DOHH2 (cell line): ENCODE results near the gene APLF.
"Not testable (repeated sequence)": the region's sequence is repeated elsewhere in the genome, so short reads cannot be mapped to it uniquely, and the experiment has no call there.

Experiments
- H3F3A ChIP-seq: fragments of 200-600 bp; sonication (generic), shearing (Covaris generic); 2 replicates; pipeline ENCODE4 v1.6.0; 2016; ENCODE audit warnings: antibody characterized with exemption, mild to moderate bottlenecking; ENCODE audit not compliant: control insufficient read depth, insufficient read depth
- H3K27ac ChIP-seq: fragments of 200-600 bp; sonication (generic); 2 replicates; pipeline ENCODE4 v1.5.1; 2014; ENCODE audit warnings: low read depth, mild to moderate bottlenecking, low read length, moderate library complexity
- H3K27me3 ChIP-seq: fragments of 200-600 bp; sonication (generic); 2 replicates; pipeline ENCODE4 v1.6.1; 2014; ENCODE audit warnings: mild to moderate bottlenecking, low read length, mixed read lengths; ENCODE audit not compliant: control insufficient read depth
- H3K36me3 ChIP-seq: fragments of 200-600 bp; sonication (generic); 2 replicates; pipeline ENCODE4 v1.6.1; 2014; ENCODE audit warnings: mild to moderate bottlenecking, low read length, moderate library complexity, mixed read lengths; ENCODE audit not compliant: control insufficient read depth
- H3K4me1 ChIP-seq: fragments of 200-600 bp; sonication (generic); 2 replicates; pipeline ENCODE4 v1.6.1; 2014; ENCODE audit warnings: mild to moderate bottlenecking, low read length, mixed read lengths; ENCODE audit not compliant: control insufficient read depth
- H3K4me2 ChIP-seq: fragments of 200-600 bp; sonication (generic); 2 replicates; pipeline ENCODE4 v1.6.0; 2014; ENCODE audit warnings: mild to moderate bottlenecking, low read length, moderate library complexity
- H3K4me3 ChIP-seq: fragments of 200-600 bp; sonication (generic); 2 replicates; pipeline ENCODE4 v1.5.1; 2014; ENCODE audit warnings: mild to moderate bottlenecking, low read length, mixed read lengths
- H3K79me2 ChIP-seq: fragments of 200-600 bp; sonication (generic); 2 replicates; pipeline ENCODE4 v1.6.1; 2014; ENCODE audit warnings: mild to moderate bottlenecking, low read length, mixed read lengths; ENCODE audit not compliant: control insufficient read depth
- H3K9me2 ChIP-seq: fragments of 200-600 bp; sonication (generic); replicated peaks from 2 replicates; pipeline ENCODE4 v1.6.1; 2014; ENCODE audit warnings: mild to moderate bottlenecking, low read length, mixed read lengths; ENCODE audit not compliant: control insufficient read depth
- H3K9me3 ChIP-seq: fragments of 200-600 bp; sonication (generic); 2 replicates; pipeline ENCODE4 v1.6.1; 2014; ENCODE audit warnings: antibody characterized with exemption, low read length, mixed read lengths; ENCODE audit not compliant: control insufficient read depth, insufficient read depth
- H4K20me1 ChIP-seq: fragments of 200-600 bp; sonication (generic); 2 replicates; pipeline ENCODE4 v1.6.0; 2014; ENCODE audit warnings: low read depth, mild to moderate bottlenecking, antibody characterized with exemption, low read length, moderate library complexity; ENCODE audit not compliant: control insufficient read depth, insufficient read depth
- CTCF ChIP-seq: fragments of 200-600 bp; sonication (generic); IDR thresholded peaks from one replicate; pipeline ENCODE4 v1.5.1; 2014; ENCODE audit warnings: antibody characterized with exemption, mild to moderate bottlenecking, low read depth, low read length; ENCODE audit not compliant: poor library complexity, severe bottlenecking
- EZH2phosphoT487 ChIP-seq: fragments of 200-600 bp; sonication (generic); IDR thresholded peaks from 2 replicates; pipeline ENCODE4 v1.6.1; 2017; ENCODE audit warnings: borderline replicate concordance, mild to moderate bottlenecking, antibody characterized with exemption, low read length, moderate library complexity, mixed read lengths

Gene APLF

GRCh38 chr2:68483011-68483410 is 15.6 kb downstream of the APLF start:
- Histone ChIP-seq H3K27ac (no peak overlapping the region), H3K9me3 (no peaks in the 10 kb centered on the region), H3K79me2 (peaks cover 17% of the 10 kb centered on the region), H3F3A (no peaks in the 10 kb centered on the region), H3K36me3 (no peaks in the 10 kb centered on the region), H3K9me2 (no peaks in the 10 kb centered on the region), H3K4me2 (no peak overlapping the region), H3K4me3 (no peak overlapping the region), H3K27me3 (no peaks in the 10 kb centered on the region), H4K20me1 (no peaks in the 10 kb centered on the region; the same call in 1 of the 2 replicates), H3K4me1 (no peaks in the 10 kb centered on the region)
- TF ChIP-seq CTCF (no peak), EZH2phosphoT487 (no peak)

- Histone ChIP-seq H3K4me1 (peaks cover 5% of the 10 kb centered on the region), H3K27ac (no peak overlapping the region), H3K79me2 (peaks cover 3% of the 10 kb centered on the region), H3K9me3 (no peaks in the 10 kb centered on the region), H3K4me2 (no peak overlapping the region), H3K4me3 (no peak overlapping the region), H3K36me3 (no peaks in the 10 kb centered on the region), H3K9me2 (no peaks in the 10 kb centered on the region), H3K27me3 (no peaks in the 10 kb centered on the region), H4K20me1 (no peaks in the 10 kb centered on the region; the same call in 1 of the 2 replicates), H3F3A (no peaks in the 10 kb centered on the region)
- TF ChIP-seq CTCF (peak; percentile 51), EZH2phosphoT487 (no peak)
These were observed 20.5 kb downstream of the APLF start for GRCh38 chr2:68487773-68488355.

GRCh38 chr2:68488605-68489004 is 21.2 kb downstream of the APLF start:
- H4K20me1 ChIP-seq, H3K9me3 ChIP-seq, H3K79me2 ChIP-seq, H3K4me1 ChIP-seq, H3K36me3 ChIP-seq, H3F3A ChIP-seq, H3K27me3 ChIP-seq, H3K4me2 ChIP-seq, H3K9me2 ChIP-seq, H3K27ac ChIP-seq, H3K4me3 ChIP-seq: not testable (repeated sequence)

GRCh38 chr2:68489282-68489681 is 21.9 kb downstream of the APLF start:
- Histone ChIP-seq H3K4me1 (peaks cover 5% of the 10 kb centered on the region), H3K4me2 (no peak overlapping the region), H3K36me3 (no peaks in the 10 kb centered on the region), H3K79me2 (no peaks in the 10 kb centered on the region), H3K27ac (no peak overlapping the region), H3F3A (no peaks in the 10 kb centered on the region), H4K20me1 (no peaks in the 10 kb centered on the region), H3K9me3 (no peaks in the 10 kb centered on the region), H3K4me3 (no peak overlapping the region), H3K27me3 (no peaks in the 10 kb centered on the region), H3K9me2 (no peaks in the 10 kb centered on the region)
- TF ChIP-seq EZH2phosphoT487 (no peak), CTCF (no peak)
